ENCODE data around the gene TCP1. TPM values are rescaled to one million over a fixed set of nuclear protein-coding genes. Genes with fewer than 3 reads are reported as not detected.

TCP1 gene
- 112 TPM for total RNA-seq
- long read RNA-seq, transcript TCP1-201 (12 exons, 2,499 nt), result major isoform, 130 of 142 reads
- long read RNA-seq, partial matches to known transcripts, result 8 of 142 reads
- long read RNA-seq, other reads (novel, unspliced or antisense), result 3 of 142 reads

DNA sequence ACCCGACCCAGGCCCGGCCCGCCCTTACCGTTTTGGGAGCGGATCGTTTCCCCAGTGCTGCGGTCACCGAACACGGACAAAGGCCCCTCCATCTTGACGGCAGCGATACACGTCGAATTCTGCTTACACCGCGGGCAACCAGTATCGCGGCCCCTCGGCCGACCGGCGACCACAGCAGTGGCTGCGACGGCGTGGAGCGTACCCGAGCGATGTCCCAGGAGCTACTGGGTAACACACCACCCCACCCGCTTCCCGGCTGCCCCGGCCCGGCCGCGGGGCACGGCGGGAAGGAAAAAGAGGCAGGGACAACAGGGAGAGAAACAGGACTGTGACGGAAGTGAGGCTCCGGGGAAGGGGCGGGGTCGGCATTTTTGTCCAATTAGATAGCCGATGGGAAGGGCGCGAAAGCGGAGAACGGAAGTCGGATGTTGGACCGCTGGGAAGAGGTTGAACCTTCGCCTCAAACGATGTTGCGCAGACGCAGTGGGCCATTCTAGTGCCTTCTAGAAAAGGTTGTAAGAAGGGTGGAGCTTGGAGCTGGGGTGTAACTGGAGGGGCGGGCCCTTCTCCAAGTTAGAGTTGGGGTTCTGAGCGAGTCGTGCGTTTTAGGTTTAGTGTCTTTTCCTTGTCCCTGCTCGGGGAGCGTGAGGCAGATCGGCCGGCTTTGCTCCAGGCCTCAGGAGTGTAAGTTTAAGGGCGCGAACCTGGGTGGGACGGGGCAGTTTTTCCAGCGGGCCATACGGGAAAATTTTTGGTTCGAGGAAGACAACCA is at the start of gene TCP1:
TSS of gene TCP1 (minus strand) at position 226 of the 772 bp plus-strand sequence. CDS start at position 92, 134 bp downstream.
- H3K4me3 ChIP-seq, result peak within 1 kb of the TSS; percentile 99
- peaks cover 58% of the 10 kb centered on the region for H3K36me3 ChIP-seq
- intact Hi-C loops (cut with DNase I), result no loop called here
- DNase-seq, result peak; percentile 100
- ATAC-seq, result peak; percentile 95
- H3K27ac ChIP-seq, result peak within 1 kb of the TSS; percentile 91
- TF ChIP-seq CTCF (IDR thresholded peaks at IDR 0.05), result no peak
- peaks cover 46% of the 10 kb centered on the region for H3K4me1 ChIP-seq
- H3K27me3 ChIP-seq (ENCODE audit: low read depth), result no peaks in the 10 kb centered on the region
- no peaks in the 10 kb centered on the region for H3K9me3 ChIP-seq

DNA sequence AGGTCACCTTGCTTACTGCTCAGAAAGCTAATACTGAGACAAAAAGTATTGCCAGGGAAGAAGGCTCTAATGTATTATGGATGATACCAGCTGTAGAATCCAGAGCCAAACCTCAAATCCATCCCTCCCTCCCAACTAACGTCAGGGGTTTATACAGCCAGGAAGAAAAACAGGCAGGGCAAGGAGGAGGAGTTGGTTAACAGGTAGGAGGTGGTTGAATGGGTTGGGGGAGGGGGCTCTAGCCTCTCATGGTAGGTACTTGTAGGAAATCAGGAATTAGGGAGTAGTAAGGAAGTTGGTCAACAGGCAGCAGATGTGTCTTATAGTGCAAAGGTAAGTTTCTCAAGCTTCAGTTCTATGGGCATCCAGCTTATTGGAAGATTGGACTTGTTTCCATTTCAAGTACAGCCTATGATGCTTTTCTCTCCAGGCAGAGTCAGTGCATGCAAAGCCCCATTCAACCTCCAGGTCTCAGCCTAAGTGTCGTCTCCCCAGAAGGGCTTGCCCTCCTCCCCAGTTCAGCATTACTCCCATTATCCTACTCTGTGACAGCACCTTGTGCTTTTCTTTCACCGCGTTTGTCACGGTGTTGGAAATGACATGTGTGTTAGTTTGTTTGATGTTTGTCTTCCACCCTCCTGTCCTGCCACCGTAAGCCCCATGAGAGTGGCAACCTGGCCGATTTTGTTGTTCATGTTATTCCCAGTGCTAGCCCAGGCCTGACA is 48.8 kb upstream of the TCP1 start:
- Histone ChIP-seq H3K4me3 (no peak overlapping the region), H3K27me3 (ENCODE audit: low read depth) (no peaks in the 10 kb centered on the region), H3K27ac (no peak overlapping the region), H3K9me3 (no peaks in the 10 kb centered on the region), H3K4me1 (no peaks in the 10 kb centered on the region), H3K36me3 (no peaks in the 10 kb centered on the region)
- no peak for TF ChIP-seq CTCF (IDR thresholded peaks at IDR 0.05)
- intact Hi-C loops (cut with DNase I), result no loop called here
- DNase-seq (no peak), ATAC-seq (no peak)

DNA sequence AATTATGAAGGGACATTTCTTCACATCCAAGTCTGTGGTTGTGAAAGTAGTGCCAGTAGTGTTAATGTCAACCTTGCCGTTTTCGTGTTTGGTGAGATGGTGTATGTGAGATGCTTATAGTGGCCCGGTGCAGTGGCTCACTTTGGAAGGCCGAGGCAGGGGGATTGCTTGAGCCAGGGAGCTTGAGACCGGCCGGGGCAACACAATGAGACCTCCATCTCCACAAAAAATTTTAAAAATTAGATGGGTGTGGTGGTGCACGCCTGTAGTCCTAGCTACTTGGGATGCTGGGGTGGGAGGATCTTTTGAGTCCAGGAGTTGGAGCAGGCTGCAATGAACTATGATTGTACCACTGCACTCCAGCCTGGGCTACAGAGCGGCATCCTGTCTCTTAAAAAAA is 48.1 kb upstream of the TCP1 start:
- Histone ChIP-seq H3K4me3 (no peak overlapping the region), H3K4me1 (no peaks in the 10 kb centered on the region), H3K27me3 (ENCODE audit: low read depth) (no peaks in the 10 kb centered on the region), H3K27ac (no peak overlapping the region), H3K9me3 (no peaks in the 10 kb centered on the region), H3K36me3 (no peaks in the 10 kb centered on the region)
- DNase-seq (no peak), ATAC-seq (no peak)
- TF ChIP-seq CTCF (IDR thresholded peaks at IDR 0.05), result no peak
- intact Hi-C loops (cut with DNase I), result no loop called here

GRCh38 chr6:159836718-159837490 is 47.5 kb upstream of the TCP1 start:
- intact Hi-C loops (cut with DNase I), result no loop called here
- Histone ChIP-seq H3K27ac (no peak overlapping the region), H3K36me3 (no peaks in the 10 kb centered on the region), H3K4me1 (no peaks in the 10 kb centered on the region), H3K9me3 (no peaks in the 10 kb centered on the region), H3K27me3 (ENCODE audit: low read depth) (no peaks in the 10 kb centered on the region), H3K4me3 (no peak overlapping the region)
- DNase-seq, result peak; percentile 31
- no peak for TF ChIP-seq CTCF (IDR thresholded peaks at IDR 0.05)
- ATAC-seq, result no peak

- H3K27ac ChIP-seq, result no peak overlapping the region
- TF ChIP-seq CTCF (IDR thresholded peaks at IDR 0.05), result no peak
- no peaks in the 10 kb centered on the region for H3K9me3 ChIP-seq
- no peak for ATAC-seq
- no peaks in the 10 kb centered on the region for H3K36me3 ChIP-seq
- H3K4me1 ChIP-seq, result no peaks in the 10 kb centered on the region
- H3K27me3 ChIP-seq (ENCODE audit: low read depth), result no peaks in the 10 kb centered on the region
- peak; percentile 10 for DNase-seq
- H3K4me3 ChIP-seq, result no peak overlapping the region
- intact Hi-C loops (cut with DNase I), result no loop called here
These were observed 44.7 kb upstream of the TCP1 start for GRCh38 chr6:159833997-159834603.

All from lower lobe of right lung (tissue), 2 donors.